ENCODE results near the gene TACC2. TPM values are rescaled to one million over a fixed set of nuclear protein-coding genes. Genes with fewer than 3 reads are reported as not detected.

The TACC2 gene
- total and polyA plus RNA-seq, 3 experiments from 2014 or later: not detected

DNA sequence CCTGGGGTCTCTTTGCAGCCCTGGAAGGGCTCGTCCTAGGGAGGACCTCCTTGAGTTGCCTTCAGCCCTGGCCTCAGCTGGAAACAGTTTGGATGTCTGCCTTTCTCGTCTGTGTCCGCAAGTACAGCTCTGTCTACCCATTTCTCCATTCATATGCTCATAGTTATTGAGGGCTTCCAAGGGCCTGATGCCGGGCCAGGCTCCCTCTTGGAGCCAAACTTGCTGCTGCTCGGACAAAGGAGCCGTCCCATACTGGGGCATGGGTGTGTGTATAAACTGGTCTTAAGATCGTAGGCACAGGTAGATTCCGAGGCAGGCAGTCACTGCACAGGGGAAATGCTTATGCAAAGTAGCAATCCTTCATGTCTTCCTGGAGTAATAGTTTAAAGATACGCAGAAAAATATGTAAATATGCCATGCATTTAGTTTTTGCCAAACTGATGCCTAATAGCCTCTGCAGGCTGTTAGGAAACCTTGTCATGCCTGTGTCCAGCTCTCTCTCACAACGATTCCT, 165.1 kb downstream of the TACC2 start:
- Histone ChIP-seq H3K4me3 (ENCODE audit: low read length) (no peak overlapping the region), H3K4me1 (ENCODE audit: insufficient read depth, low read length) (no peaks in the 10 kb centered on the region), H3K9me3 (ENCODE audit: low read length) (no peaks in the 10 kb centered on the region), H3K36me3 (ENCODE audit: insufficient read depth, low read length) (no peaks in the 10 kb centered on the region), H3K27ac (ENCODE audit: low read depth, low read length) (no peak overlapping the region), H3K27me3 (ENCODE audit: insufficient read depth, low read length, poor library complexity, severe bottlenecking) (no peaks in the 10 kb centered on the region)
- no peak for DNase-seq
- Mint-ChIP-seq H3K4me3 (no peak overlapping the region), H3K27me3 (peaks cover 9 to 42% of the 10 kb centered on the region in 2 donors), H3K36me3 (no peaks in the 10 kb centered on the region), H3K4me1 (no peaks in the 10 kb centered on the region), H3K9me3 (no peaks in the 10 kb centered on the region), H3K27ac (no peak overlapping the region)
- CTCF ChIA-PET: no interaction called here
- POLR2A ChIA-PET: no interaction called here

DNA sequence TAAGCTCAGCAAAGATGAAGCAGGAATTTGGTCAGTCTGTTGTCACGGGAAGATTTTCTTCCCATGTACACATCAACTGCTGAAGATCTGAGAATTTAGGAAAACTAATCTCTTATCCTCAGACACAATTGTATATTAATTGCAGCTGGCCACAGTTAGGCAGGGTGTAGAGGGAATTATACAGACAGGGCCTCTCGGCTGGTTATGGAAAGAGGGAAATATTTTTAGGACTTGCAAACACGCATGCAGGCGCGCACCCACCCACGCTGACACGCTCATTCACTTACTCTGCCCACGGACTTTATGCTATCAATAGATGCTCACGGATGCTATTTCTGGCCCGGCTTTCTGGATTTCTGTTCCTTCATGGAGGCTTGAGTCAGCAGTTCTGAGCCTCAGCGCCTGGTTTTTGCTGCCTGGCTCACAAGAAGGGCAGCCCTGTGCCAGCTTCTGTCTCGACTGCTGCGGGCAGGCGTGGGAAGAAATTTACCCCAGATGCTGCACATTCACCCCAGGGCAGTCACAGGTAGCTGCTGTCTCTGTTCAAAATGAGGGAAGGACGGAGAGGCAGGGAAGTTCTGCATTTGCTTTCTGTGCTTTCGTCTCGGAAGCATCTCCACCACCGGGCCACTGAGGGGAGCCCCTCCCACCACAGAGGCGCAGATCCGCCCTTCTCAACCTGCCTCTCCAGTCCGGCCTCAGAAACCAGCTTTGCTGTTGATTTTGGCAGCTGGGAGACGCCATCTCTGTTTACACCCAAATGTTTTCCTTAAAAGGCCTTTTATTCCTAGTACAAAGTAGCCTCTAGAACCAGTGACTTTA, 165.8 kb downstream of the TACC2 start:
- H3K9me3 ChIP-seq (ENCODE audit: low read length): no peaks in the 10 kb centered on the region

DNA sequence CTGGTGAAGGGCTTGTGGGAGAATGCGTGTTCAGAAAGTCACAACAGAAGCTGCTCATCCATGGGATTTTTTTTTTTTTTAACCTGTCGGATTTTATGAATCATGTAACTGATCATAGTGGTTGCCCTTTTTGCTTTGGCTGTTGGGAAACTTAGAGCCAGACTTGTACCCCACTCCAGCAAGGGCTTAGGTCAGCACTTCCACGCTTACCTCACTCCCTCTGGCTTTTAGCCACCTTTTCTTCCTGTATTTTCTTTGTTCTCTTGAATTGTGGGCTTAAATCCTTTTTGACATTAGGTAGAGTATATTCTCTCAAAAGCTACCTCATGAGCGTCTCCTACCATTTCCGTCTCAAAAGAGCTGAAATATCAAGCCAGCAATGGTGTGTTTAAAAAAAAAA, 168.5 kb downstream of the TACC2 start:
- Histone ChIP-seq H3K4me3 (ENCODE audit: low read length) (no peak overlapping the region), H3K27ac (ENCODE audit: low read depth, low read length) (no peak overlapping the region), H3K4me1 (ENCODE audit: insufficient read depth, low read length) (no peaks in the 10 kb centered on the region), H3K27me3 (ENCODE audit: insufficient read depth, low read length, poor library complexity, severe bottlenecking) (peaks cover 2% of the 10 kb centered on the region), H3K9me3 (ENCODE audit: low read length) (no peaks in the 10 kb centered on the region), H3K36me3 (ENCODE audit: insufficient read depth, low read length) (no peaks in the 10 kb centered on the region)
- no peaks in the 10 kb centered on the region for H3K9me3 Mint-ChIP-seq
- no peak overlapping the region for H3K4me3 Mint-ChIP-seq
- ChIA-PET CTCF (no interaction called here), POLR2A (no interaction called here)
- H3K27ac Mint-ChIP-seq: no peak overlapping the region
- DNase-seq: no peak
- H3K4me1 Mint-ChIP-seq: no peaks in the 10 kb centered on the region
- no peaks in the 10 kb centered on the region for H3K36me3 Mint-ChIP-seq
- H3K27me3 Mint-ChIP-seq: peaks cover 29 to 63% of the 10 kb centered on the region in 2 donors

More for the DNA sequence above, 165.8 kb downstream of the TACC2 start:
- Mint-ChIP-seq H3K27ac (no peak overlapping the region), H3K9me3 (no peaks in the 10 kb centered on the region), H3K4me1 (no peaks in the 10 kb centered on the region), H3K4me3 (no peak overlapping the region), H3K27me3 (peaks cover 11 to 44% of the 10 kb centered on the region in 2 donors), H3K36me3 (no peaks in the 10 kb centered on the region)
- H3K4me3 ChIP-seq (ENCODE audit: low read length): no peak overlapping the region
- DNase-seq: no peak
- ChIA-PET POLR2A (no interaction called here), CTCF (no interaction called here)
- H3K36me3 ChIP-seq (ENCODE audit: insufficient read depth, low read length): no peaks in the 10 kb centered on the region
- H3K27ac ChIP-seq (ENCODE audit: low read depth, low read length): no peak overlapping the region
- H3K27me3 ChIP-seq (ENCODE audit: insufficient read depth, low read length, poor library complexity, severe bottlenecking): no peaks in the 10 kb centered on the region
- H3K4me1 ChIP-seq (ENCODE audit: insufficient read depth, low read length): no peaks in the 10 kb centered on the region

DNA sequence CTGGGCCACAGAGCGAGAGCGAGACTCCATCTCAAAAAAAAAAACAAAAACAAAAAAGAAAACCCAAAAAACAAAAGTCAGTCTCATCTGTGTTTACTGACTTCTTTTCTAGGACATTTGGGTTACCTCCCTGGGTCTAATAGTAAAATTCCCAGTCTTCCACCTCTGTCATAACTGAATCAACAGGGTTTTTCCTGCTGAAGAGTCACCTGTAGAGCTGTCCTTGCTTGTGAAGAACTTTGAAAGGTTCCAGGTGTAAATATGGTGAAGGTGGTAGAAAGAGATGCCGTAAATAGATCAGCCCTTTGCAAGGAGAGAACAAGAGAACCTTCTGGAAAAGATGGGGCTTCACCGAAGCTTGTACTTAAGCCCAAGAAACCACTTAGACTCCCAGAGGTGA, 169.4 kb downstream of the TACC2 start:
- H3K4me3 ChIP-seq (ENCODE audit: low read length): no peak overlapping the region
- H3K4me1 Mint-ChIP-seq: peaks cover 0 to 6% (median 0%) of the 10 kb centered on the region in 3 donors
- no peaks in the 10 kb centered on the region for H3K36me3 ChIP-seq (ENCODE audit: insufficient read depth, low read length)
- no peak overlapping the region for H3K4me3 Mint-ChIP-seq
- no peak overlapping the region for H3K27ac ChIP-seq (ENCODE audit: low read depth, low read length)
- peaks cover 32 to 71% of the 10 kb centered on the region in 2 donors for H3K27me3 Mint-ChIP-seq
- ChIA-PET CTCF (no interaction called here), POLR2A (no interaction called here)
- no peaks in the 10 kb centered on the region for H3K4me1 ChIP-seq (ENCODE audit: insufficient read depth, low read length)
- H3K9me3 Mint-ChIP-seq: no peaks in the 10 kb centered on the region
- no peak for DNase-seq
- H3K27ac Mint-ChIP-seq: no peak overlapping the region
- H3K27me3 ChIP-seq (ENCODE audit: insufficient read depth, low read length, poor library complexity, severe bottlenecking): peaks cover 3% of the 10 kb centered on the region
- H3K36me3 Mint-ChIP-seq: no peaks in the 10 kb centered on the region
- no peaks in the 10 kb centered on the region for H3K9me3 ChIP-seq (ENCODE audit: low read length)

DNA sequence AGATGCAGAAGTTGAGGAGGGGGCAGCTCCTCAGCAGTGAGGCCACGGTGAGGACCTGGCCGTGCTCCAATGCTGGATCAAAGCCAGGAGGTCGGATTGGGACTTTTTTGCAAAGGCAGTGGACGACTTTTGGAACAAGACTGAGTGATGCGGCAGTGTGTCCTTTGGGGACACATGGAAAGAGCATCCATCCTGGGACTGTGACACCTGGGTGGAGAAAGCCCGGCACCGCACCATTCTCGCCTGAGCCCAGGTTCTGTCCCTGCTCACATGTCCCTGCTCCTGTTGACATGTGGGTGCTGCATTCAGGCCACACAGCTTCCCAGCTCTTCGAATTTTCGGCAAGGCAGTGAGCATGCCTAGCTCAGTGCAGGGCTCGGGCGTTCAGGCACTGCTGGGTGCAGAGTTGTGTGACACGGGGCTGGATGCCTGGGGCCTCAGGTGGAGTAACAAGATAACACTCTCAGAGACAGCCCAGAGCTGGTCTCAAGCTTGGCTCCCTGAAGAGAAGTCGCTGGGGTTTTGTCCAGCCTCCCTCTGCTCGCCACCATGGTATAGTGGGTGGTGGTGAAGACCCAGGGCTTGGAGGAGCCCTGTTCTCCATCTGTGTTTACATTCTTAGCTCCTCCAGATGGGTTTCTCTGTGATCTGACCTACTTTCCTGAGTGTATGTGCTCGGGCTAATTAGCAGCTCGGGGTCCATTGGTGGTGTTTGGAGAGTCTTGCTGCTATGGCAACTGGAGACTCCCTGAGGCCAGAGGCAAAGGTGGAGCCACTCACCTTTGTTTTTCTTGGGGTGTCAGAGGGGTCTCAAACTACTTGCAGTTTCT, 170.4 kb downstream of the TACC2 start:
- no peak for DNase-seq
- Histone ChIP-seq H3K36me3 (ENCODE audit: insufficient read depth, low read length) (no peaks in the 10 kb centered on the region), H3K4me3 (ENCODE audit: low read length) (no peak overlapping the region), H3K27ac (ENCODE audit: low read depth, low read length) (no peak overlapping the region), H3K27me3 (ENCODE audit: insufficient read depth, low read length, poor library complexity, severe bottlenecking) (peaks cover 3% of the 10 kb centered on the region), H3K9me3 (ENCODE audit: low read length) (no peaks in the 10 kb centered on the region), H3K4me1 (ENCODE audit: insufficient read depth, low read length) (no peaks in the 10 kb centered on the region)
- Mint-ChIP-seq H3K4me1 (peaks cover 3 to 9% (median 4%) of the 10 kb centered on the region in 3 donors), H3K27ac (no peak overlapping the region), H3K27me3 (peaks cover 35 to 67% of the 10 kb centered on the region in 2 donors), H3K36me3 (no peaks in the 10 kb centered on the region), H3K4me3 (no peak overlapping the region), H3K9me3 (peaks cover 0 to 2% (median 0%) of the 10 kb centered on the region in 5 donors)
- ChIA-PET POLR2A (no interaction called here), CTCF (no interaction called here)

DNA sequence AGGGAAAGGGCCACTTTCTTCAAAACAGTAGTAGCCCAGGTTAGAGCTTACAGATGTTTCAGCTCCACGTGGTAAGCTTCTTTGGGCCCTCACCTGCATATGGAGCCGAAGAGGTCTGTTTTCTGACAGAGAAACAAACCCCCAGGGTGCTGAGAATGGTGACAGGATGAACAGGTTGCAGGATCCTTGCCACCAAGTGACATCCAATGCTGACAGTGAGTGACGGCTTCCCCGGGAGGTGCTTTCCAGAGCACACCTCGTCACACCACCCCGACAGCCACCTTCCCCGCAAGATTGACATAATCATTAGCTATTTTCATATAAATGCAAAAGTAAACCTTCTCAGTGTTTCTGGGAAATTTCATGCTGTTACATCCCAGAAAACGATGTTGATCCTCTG, 172.8 kb downstream of the TACC2 start:
- H3K4me3 Mint-ChIP-seq: no peak overlapping the region
- peaks cover 3% of the 10 kb centered on the region for H3K27me3 ChIP-seq (ENCODE audit: insufficient read depth, low read length, poor library complexity, severe bottlenecking)
- H3K9me3 Mint-ChIP-seq: peaks cover 0 to 2% (median 0%) of the 10 kb centered on the region in 5 donors
- peaks cover 47 to 83% of the 10 kb centered on the region in 2 donors for H3K27me3 Mint-ChIP-seq
- H3K4me1 Mint-ChIP-seq: peaks cover 4 to 16% (median 6%) of the 10 kb centered on the region in 3 donors
- H3K27ac ChIP-seq (ENCODE audit: low read depth, low read length): no peak overlapping the region
- POLR2A ChIA-PET: no interaction called here
- H3K9me3 ChIP-seq (ENCODE audit: low read length): no peaks in the 10 kb centered on the region
- H3K27ac Mint-ChIP-seq: peak overlapping the region in 1 of 8 donors; percentile 24
- no peaks in the 10 kb centered on the region for H3K36me3 Mint-ChIP-seq
- no peak for DNase-seq
- no peak overlapping the region for H3K4me3 ChIP-seq (ENCODE audit: low read length)
- H3K36me3 ChIP-seq (ENCODE audit: insufficient read depth, low read length): no peaks in the 10 kb centered on the region
- no peaks in the 10 kb centered on the region for H3K4me1 ChIP-seq (ENCODE audit: insufficient read depth, low read length)
- CTCF ChIA-PET: interaction anchor here (1.5 kb wide), 1 partner anchor 10 kb away, joined by 3 read pairs; no protein-coding TSS in a partner anchor

DNA sequence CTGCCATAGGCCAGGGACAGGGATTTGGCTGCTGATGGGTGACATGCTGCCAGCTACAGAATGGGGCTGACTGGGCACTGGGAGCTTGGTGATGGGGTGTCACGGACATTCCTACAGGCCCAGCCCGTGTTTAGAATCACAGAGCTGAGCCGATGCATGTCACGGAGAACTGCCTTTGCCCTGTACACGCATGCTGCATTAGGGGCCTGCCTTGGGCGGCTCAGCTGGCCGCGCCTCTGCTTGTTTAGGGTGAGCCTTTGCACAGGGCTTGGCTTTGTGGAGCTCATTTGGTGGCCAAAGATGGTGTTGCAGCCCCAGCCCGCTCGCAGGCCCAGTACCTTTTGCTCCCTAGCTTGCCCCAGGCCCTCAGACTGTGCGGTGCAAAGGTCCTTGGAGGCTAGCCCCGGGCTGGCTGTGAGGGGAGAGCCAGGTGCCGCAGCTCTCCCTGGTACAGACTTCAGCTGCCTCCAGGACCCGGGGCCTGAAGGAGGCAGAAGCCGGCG, 173.8 kb downstream of the TACC2 start:
- CTCF ChIA-PET: interaction anchor here (1.5 kb wide), 1 partner anchor 9 kb away, joined by 3 read pairs; no protein-coding TSS in a partner anchor
- Histone ChIP-seq H3K27ac (ENCODE audit: low read depth, low read length) (no peak overlapping the region), H3K27me3 (ENCODE audit: insufficient read depth, low read length, poor library complexity, severe bottlenecking) (peaks cover 3% of the 10 kb centered on the region), H3K4me1 (ENCODE audit: insufficient read depth, low read length) (no peaks in the 10 kb centered on the region), H3K9me3 (ENCODE audit: low read length) (no peaks in the 10 kb centered on the region), H3K4me3 (ENCODE audit: low read length) (no peak overlapping the region), H3K36me3 (ENCODE audit: insufficient read depth, low read length) (no peaks in the 10 kb centered on the region)
- Mint-ChIP-seq H3K4me3 (peak overlapping the region in 1 of 7 donors; percentile 56), H3K9me3 (peaks cover 0 to 4% (median 0%) of the 10 kb centered on the region in 5 donors), H3K27me3 (peaks cover 46 to 84% of the 10 kb centered on the region in 2 donors), H3K27ac (no peak overlapping the region), H3K36me3 (no peaks in the 10 kb centered on the region), H3K4me1 (peaks cover 4 to 16% (median 6%) of the 10 kb centered on the region in 3 donors)
- POLR2A ChIA-PET: no interaction called here
- no peak for DNase-seq

Measured in CD8-positive, alpha-beta memory T cell (primary cell).